ENCODE data around the gene AGAP1. TPM values are rescaled to one million over a fixed set of nuclear protein-coding genes. Genes with fewer than 3 reads are reported as not detected.

The AGAP1 gene
- total RNA-seq, 1 donor from 2014 or later, result 33.4 TPM

DNA sequence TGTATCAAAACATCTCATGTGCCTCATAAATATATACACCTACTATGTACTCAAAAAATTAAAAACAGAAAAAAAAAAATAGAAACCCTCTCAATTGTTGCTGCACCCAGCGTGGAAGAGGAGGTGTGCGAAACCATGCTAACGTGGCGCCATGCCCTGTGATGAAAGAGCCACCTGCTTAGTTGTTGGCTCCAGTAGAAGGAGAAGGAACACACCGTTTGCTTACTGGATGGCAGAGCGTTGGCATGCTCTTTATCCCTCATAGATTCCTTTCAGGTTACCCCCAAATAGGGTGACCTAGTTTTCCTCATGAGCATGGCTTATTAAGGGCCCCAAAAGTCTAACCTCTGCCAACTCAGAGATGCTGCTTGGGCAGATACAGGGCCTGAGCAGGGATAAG is 332.1 kb downstream of the AGAP1 start:
- intact Hi-C loops (cut with DNase I), result no loop called here
- TF ChIP-seq, protein P1, sequence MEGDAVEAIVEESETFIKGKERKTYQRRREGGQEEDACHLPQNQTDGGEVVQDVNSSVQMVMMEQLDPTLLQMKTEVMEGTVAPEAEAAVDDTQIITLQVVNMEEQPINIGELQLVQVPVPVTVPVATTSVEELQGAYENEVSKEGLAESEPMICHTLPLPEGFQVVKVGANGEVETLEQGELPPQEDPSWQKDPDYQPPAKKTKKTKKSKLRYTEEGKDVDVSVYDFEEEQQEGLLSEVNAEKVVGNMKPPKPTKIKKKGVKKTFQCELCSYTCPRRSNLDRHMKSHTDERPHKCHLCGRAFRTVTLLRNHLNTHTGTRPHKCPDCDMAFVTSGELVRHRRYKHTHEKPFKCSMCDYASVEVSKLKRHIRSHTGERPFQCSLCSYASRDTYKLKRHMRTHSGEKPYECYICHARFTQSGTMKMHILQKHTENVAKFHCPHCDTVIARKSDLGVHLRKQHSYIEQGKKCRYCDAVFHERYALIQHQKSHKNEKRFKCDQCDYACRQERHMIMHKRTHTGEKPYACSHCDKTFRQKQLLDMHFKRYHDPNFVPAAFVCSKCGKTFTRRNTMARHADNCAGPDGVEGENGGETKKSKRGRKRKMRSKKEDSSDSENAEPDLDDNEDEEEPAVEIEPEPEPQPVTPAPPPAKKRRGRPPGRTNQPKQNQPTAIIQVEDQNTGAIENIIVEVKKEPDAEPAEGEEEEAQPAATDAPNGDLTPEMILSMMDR (IDR thresholded peaks at IDR 0.05), result no peak
- H3K4me3 ChIP-seq, result no peak overlapping the region
- no peaks in the 10 kb centered on the region for H3K36me3 ChIP-seq
- no peaks in the 10 kb centered on the region for H3K4me1 ChIP-seq
- H3K9me3 ChIP-seq, result no peaks in the 10 kb centered on the region
- DNase-seq, result no peak
- H3K27ac ChIP-seq, result no peak overlapping the region
- no peaks in the 10 kb centered on the region for H3K27me3 ChIP-seq
- ATAC-seq, result no peak

DNA sequence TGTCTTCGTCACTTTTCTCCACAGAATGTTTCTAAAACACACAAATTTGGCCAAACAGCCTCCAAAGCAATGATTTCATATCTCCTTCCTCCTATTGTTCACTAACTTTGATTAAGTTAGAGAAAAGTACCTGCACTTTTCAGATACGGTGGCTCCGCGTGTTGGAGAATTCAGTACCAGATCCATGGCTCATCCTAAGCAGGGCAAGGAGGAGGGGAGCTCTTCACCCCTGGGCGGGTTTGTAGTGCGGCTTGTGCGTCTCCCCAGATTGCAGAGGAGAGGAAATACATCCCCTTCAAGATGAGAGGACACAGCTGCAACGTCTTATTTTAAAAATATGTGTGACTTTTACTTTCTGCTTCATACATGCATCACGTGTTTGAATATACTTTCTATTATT is 333.0 kb downstream of the AGAP1 start:
- no peaks in the 10 kb centered on the region for H3K36me3 ChIP-seq
- TF ChIP-seq, protein P1 (IDR thresholded peaks at IDR 0.05), result no peak
- no peaks in the 10 kb centered on the region for H3K27me3 ChIP-seq
- H3K9me3 ChIP-seq, result no peaks in the 10 kb centered on the region
- intact Hi-C loops (cut with DNase I), result no loop called here
- H3K4me1 ChIP-seq, result no peaks in the 10 kb centered on the region
- H3K27ac ChIP-seq, result no peak overlapping the region
- ATAC-seq, result no peak
- DNase-seq, result no peak
- no peak overlapping the region for H3K4me3 ChIP-seq

DNA sequence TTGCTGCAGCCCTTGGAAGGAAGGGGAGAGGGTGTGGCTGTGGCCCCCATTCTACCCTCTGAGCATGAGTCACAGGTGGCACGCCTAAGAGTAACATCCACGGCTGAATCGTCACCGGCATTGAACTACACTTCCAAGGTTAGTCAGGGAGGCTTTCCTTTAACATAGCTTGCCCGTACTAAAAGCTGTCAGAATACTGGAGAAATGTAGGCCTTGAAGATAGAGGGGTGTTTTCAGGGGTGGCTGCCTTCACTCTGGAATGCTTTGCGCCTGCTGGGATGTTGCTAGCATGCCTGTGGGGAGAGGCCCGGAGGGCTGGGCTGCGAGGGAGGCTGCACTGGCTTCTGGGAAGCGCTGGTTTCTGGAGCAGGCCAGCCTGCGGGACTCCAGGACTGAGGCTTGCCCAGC is 333.7 kb downstream of the AGAP1 start:
- no peak for ATAC-seq

DNA sequence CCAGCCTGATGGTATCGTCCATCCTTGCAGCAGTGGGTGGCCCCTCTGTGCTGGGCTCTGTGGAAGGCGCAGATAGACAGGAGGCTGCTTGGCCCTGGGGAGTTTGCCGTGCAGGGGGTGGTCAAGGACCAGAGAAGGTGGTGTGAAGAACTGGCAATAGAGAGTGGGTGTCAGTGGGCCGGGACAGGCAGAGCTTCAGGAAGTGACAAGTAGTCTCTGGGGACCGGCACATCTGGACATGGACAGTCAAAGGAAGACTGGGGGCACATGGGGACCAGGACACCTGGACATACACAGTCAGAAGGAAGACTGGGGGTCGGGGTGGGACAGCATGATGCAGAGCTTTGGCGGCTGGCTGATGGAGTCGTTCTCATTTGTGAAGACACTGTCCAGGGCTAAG is 335.9 kb downstream of the AGAP1 start:
- Histone ChIP-seq H3K36me3 (no peaks in the 10 kb centered on the region), H3K4me3 (no peak overlapping the region), H3K27me3 (no peaks in the 10 kb centered on the region), H3K9me3 (no peaks in the 10 kb centered on the region), H3K27ac (no peak overlapping the region), H3K4me1 (no peaks in the 10 kb centered on the region)
- intact Hi-C loops (cut with DNase I), result no loop called here
- ATAC-seq, result no peak
- DNase-seq, result no peak
- TF ChIP-seq, protein P1 (IDR thresholded peaks at IDR 0.05), result no peak

More for the DNA sequence above, 333.7 kb downstream of the AGAP1 start:
- Histone ChIP-seq H3K9me3 (no peaks in the 10 kb centered on the region), H3K36me3 (no peaks in the 10 kb centered on the region), H3K4me1 (no peaks in the 10 kb centered on the region), H3K4me3 (no peak overlapping the region), H3K27ac (no peak overlapping the region), H3K27me3 (no peaks in the 10 kb centered on the region)
- TF ChIP-seq, protein P1 (IDR thresholded peaks at IDR 0.05), result no peak
- intact Hi-C loops (cut with DNase I), result no loop called here
- DNase-seq, result no peak

DNA sequence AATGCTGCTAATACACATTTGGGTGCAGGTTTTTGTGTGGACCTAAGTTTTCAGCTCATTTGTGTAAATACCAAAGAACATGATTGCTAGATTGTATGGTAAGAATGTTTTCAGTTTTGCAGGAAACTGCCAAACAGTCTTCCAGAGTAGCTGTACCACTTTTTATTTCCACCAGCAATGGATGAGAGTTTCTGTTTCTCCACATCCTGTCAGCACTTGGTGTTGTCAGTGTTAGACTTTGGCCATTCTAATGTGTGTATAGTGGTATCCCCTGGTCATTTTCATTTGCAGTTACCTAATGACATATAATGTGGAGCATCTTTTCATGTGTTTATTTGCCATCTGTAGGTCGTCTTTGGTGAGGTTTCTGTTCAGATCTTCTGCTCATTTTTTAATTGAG is 337.9 kb downstream of the AGAP1 start:
- intact Hi-C loops (cut with DNase I), result no loop called here
- Histone ChIP-seq H3K4me1 (no peaks in the 10 kb centered on the region), H3K9me3 (no peaks in the 10 kb centered on the region), H3K27ac (no peak overlapping the region), H3K27me3 (no peaks in the 10 kb centered on the region), H3K4me3 (no peak overlapping the region), H3K36me3 (no peaks in the 10 kb centered on the region)
- TF ChIP-seq, protein P1 (IDR thresholded peaks at IDR 0.05), result no peak
- ATAC-seq (no peak), DNase-seq (no peak)

DNA sequence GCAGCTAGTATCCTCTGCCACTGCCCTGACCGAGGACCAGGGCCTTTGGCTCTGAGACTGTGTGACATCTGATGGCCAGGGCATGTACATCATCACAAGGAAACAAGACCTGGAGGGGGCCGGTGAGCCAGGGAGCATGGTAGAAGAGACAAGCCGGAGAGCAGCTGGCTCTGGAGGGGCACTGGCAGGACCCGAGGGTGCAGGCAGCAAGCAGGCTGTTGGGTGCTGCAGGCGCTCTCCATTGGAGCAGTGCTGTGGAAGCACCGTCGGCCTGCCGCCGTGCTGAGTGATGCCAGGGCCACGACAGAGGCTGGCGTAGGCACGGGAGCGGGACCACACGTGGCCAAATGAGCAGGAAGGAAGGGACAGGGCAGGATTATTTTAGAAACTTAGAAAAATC is 339.1 kb downstream of the AGAP1 start:
- TF ChIP-seq, protein P1 (IDR thresholded peaks at IDR 0.05), result no peak
- Histone ChIP-seq H3K9me3 (no peaks in the 10 kb centered on the region), H3K4me3 (no peak overlapping the region), H3K27me3 (no peaks in the 10 kb centered on the region), H3K36me3 (no peaks in the 10 kb centered on the region), H3K27ac (no peak overlapping the region), H3K4me1 (no peaks in the 10 kb centered on the region)
- intact Hi-C loops (cut with DNase I), result no loop called here
- DNase-seq (no peak), ATAC-seq (no peak)
